ENCODE results near the gene CCDC106. TPM values are rescaled to one million over a fixed set of nuclear protein-coding genes. Genes with fewer than 3 reads are reported as not detected.
A peak's percentile ranks its signal among the peaks of the same experiment; 100 is the strongest.

CCDC106 gene
- total and polyA plus RNA-seq, 2 of the 4 experiments (the other 2 are of a cell fraction) = 2.3 to 13.6 TPM

GRCh38 chr19:55681131-55682092 is 33.4 kb downstream of the CCDC106 start:
- in situ Hi-C loops (cut with MboI; ENCODE audit: low sequenced_read_pairs) = loop anchor here (25.0 kb wide), 1 partner anchor 456 kb away; the partner anchor contains the start of gene ZNF444
- H3K18ac ChIP-seq (ENCODE audit: low read depth, low read length) = no peak overlapping the region
- peaks cover 26 to 80% of the 10 kb centered on the region in 2 experiments for H3K79me1 ChIP-seq (ENCODE audit: low read depth in 1 of 2, low read length in 2 of 2)
- no peak overlapping the region for H2AK5ac ChIP-seq (ENCODE audit: low read depth, low read length)
- no peak overlapping the region for H3K56ac ChIP-seq (ENCODE audit: extremely low read depth, insufficient read depth, low read length)
- H3K4me2 ChIP-seq (ENCODE audit: low read depth, low read length) = no peak overlapping the region
- TF ChIP-seq MXI1 (IDR thresholded peaks at IDR 0.05; ENCODE audit: borderline replicate concordance, low read depth, low read length) (0 out of 2 replicates have a peak, but pooled peaks have one; percentile 25), FOS (IDR thresholded peaks at IDR 0.05; ENCODE audit: low read depth, low read length) (no peak)
- no peak overlapping the region for H3K4ac ChIP-seq (ENCODE audit: low read depth, low read length)
- no peak overlapping the region for H2AFZ ChIP-seq (replicated peaks; ENCODE audit: low read length, poor library complexity)
- no peak overlapping the region for H2BK120ac ChIP-seq (ENCODE audit: low read depth, low read length)
- no peak overlapping the region for H4K5ac ChIP-seq (ENCODE audit: low read depth, low read length)
- no peak overlapping the region for H2BK15ac ChIP-seq (ENCODE audit: low read depth, low read length)
- no peak overlapping the region for H2AK9ac ChIP-seq (replicated peaks; ENCODE audit: low read depth, low read length, poor library complexity)
- H2BK5ac ChIP-seq (ENCODE audit: low read depth, low read length, poor library complexity, severe bottlenecking) = no peak overlapping the region
- no TSS peak for BruUV-seq (replicated peaks)
- no peak overlapping the region for H3K9ac ChIP-seq (ENCODE audit: low read depth, low read length)
- CTCF ChIA-PET = interaction anchor here (1.3 to 1.4 kb wide), 2 partner anchors 10 to 27 kb away, joined by 3 read pairs; no protein-coding TSS in a partner anchor
- H3K9me1 ChIP-seq (ENCODE audit: insufficient read depth, low read length) = peaks cover 11% of the 10 kb centered on the region; the same call in 1 of the 2 replicates
- dilution Hi-C loops (cut with HindIII; ENCODE audit: low sequenced_read_pairs, unreplicated experiment) = no loop called here
- H3K14ac ChIP-seq (replicated peaks; ENCODE audit: low read depth, low read length) = no peak overlapping the region
- peaks cover 7% of the 10 kb centered on the region for H3K4me1 ChIP-seq (ENCODE audit: control insufficient read depth, insufficient read depth, low read length)
- no peak overlapping the region for H4K8ac ChIP-seq (ENCODE audit: low read depth in 2 of 2, low read length in 2 of 2)
- peak overlapping the region; percentile 7; the same call in 1 of the 2 replicates for H3K27ac ChIP-seq (ENCODE audit: insufficient read depth, low read length)
- DNase-seq = peak; percentile 53
- H3K27me3 ChIP-seq (ENCODE audit: control insufficient read depth, insufficient read depth, low read length) = no peaks in the 10 kb centered on the region
- H3K23ac ChIP-seq (ENCODE audit: low read depth, low read length) = no peak overlapping the region
- peak; percentile 78 for ATAC-seq (ENCODE audit: low read depth)
- POLR2A ChIA-PET (ENCODE audit: unreplicated experiment) = interaction anchor here (0.7 kb wide), 1 partner anchor 32 kb away, joined by 12 read pairs; no protein-coding TSS in a partner anchor
- H3K4me3 ChIP-seq (ENCODE audit: insufficient read depth, low read depth, low read length) = no peak overlapping the region
- no peak overlapping the region for H4K91ac ChIP-seq (ENCODE audit: insufficient read depth, low read depth, low read length)
- WGBS, 2 experiments (ENCODE audit: extremely low coverage in 2 of 2, insufficient read length in 1 of 2) = 67% methylated on average over 1 of the region's 9 CpGs; no CpG with 5 or more reads in 1 of the 2 experiments
- intact Hi-C loops (cut with micrococcal nuclease) = no loop called here
- H3K9me3 ChIP-seq (ENCODE audit: control insufficient read depth, insufficient read depth, low read length) = no peaks in the 10 kb centered on the region
- peaks cover 86% of the 10 kb centered on the region for H4K20me1 ChIP-seq (ENCODE audit: insufficient read depth, low read length)
- peaks cover 61% of the 10 kb centered on the region for H3K36me3 ChIP-seq (ENCODE audit: control insufficient read depth, insufficient read depth, low read length)
- H2BK20ac ChIP-seq (ENCODE audit: low read depth, low read length) = no peak overlapping the region

Data from IMR-90 (cell line).